Measurements from ENCODE around the gene MAGOHB. TPM values are rescaled to one million over a fixed set of nuclear protein-coding genes. Genes with fewer than 3 reads are reported as not detected.

Gene MAGOHB
- polyA plus RNA-seq, 1 of the 3 experiments (the other 2 are of a cell fraction), result 15.7 TPM

GRCh38 chr12:10621278-10621677, 7.9 kb upstream of the MAGOHB start:
- CTCF ChIA-PET, result interaction anchor here (1.0 kb wide), 1 partner anchor 14 kb away, joined by 4 read pairs; no protein-coding TSS in a partner anchor
- Histone ChIP-seq H3K27me3 (ENCODE audit: insufficient read depth) (no peaks in the 10 kb centered on the region; the same call in 1 of the 2 replicates), H4K20me1 (ENCODE audit: insufficient read depth) (no peaks in the 10 kb centered on the region), H3K79me2 (ENCODE audit: insufficient read depth) (no peaks in the 10 kb centered on the region), H3K4me1 (ENCODE audit: control insufficient read depth in 1 of 2, insufficient read depth in 2 of 2, low read depth in 1 of 2, low read length in 1 of 2) (no peaks in the 10 kb centered on the region; a peak in 1 of 4 replicates), H3K36me3 (replicated peaks in 1 of 2; ENCODE audit: control insufficient read depth in 1 of 2, insufficient read depth in 2 of 2, low read length in 1 of 2) (no peaks in the 10 kb centered on the region), H3K9me2 (no peaks in the 10 kb centered on the region), H2AFZ (ENCODE audit: low read depth) (no peak overlapping the region), H3K27ac (ENCODE audit: low read depth in 2 of 2, low read length in 1 of 2) (no peak overlapping the region), H3K4me3 (ENCODE audit: low read depth in 2 of 2, low read length in 1 of 2) (no peak overlapping the region), H3K4me2 (no peak overlapping the region), H3K9ac (no peak overlapping the region), H3K9me3 (no peaks in the 10 kb centered on the region), H3F3A (replicated peaks; ENCODE audit: insufficient read depth) (peaks cover 12% of the 10 kb centered on the region)
- no peak for DNase-seq
- 26% methylated on average over 1 of the region's 1 CpG for WGBS (ENCODE audit: low lambda C conversion rate)
- POLR2A ChIA-PET, result no interaction called here
- no peak for TF ChIP-seq FOSL2 (IDR thresholded peaks at IDR 0.05; ENCODE audit: borderline replicate concordance, low read depth)
- TF ChIP-seq YY1 (IDR thresholded peaks at IDR 0.05; ENCODE audit: low read depth), result no peak
- no peak for TF ChIP-seq USF1 (IDR thresholded peaks at IDR 0.05; ENCODE audit: borderline replicate concordance, low read depth)
- no peak for TF ChIP-seq PBX3 (IDR thresholded peaks at IDR 0.05)
- TF ChIP-seq FOXJ3 (CRISPR knock-in tag; IDR thresholded peaks at IDR 0.05), result no peak
- TF ChIP-seq ZBTB33 (IDR thresholded peaks at IDR 0.05; ENCODE audit: borderline replicate concordance, low read depth), result no peak
- TF ChIP-seq RAD21 (IDR thresholded peaks at IDR 0.05; ENCODE audit: low read length), result no peak
- no peak for TF ChIP-seq TAF1 (IDR thresholded peaks at IDR 0.05; ENCODE audit: borderline replicate concordance, low read depth, low read length)
- TF ChIP-seq CHD2 (IDR thresholded peaks at IDR 0.05; ENCODE audit: low read length, partially characterized antibody), result no peak
- no peak for TF ChIP-seq TCF12 (IDR thresholded peaks at IDR 0.05)

GRCh38 chr12:10620078-10620779, 6.8 kb upstream of the MAGOHB start:
- CTCF ChIA-PET, result interaction anchor here (1.0 kb wide), 1 partner anchor 13 kb away, joined by 4 read pairs; no protein-coding TSS in a partner anchor
- Histone ChIP-seq H4K20me1 (ENCODE audit: insufficient read depth) (no peaks in the 10 kb centered on the region), H3K27ac (ENCODE audit: low read depth in 2 of 2, low read length in 1 of 2) (no peak overlapping the region), H2AFZ (ENCODE audit: low read depth) (no peak overlapping the region), H3K9me3 (no peaks in the 10 kb centered on the region), H3K9me2 (no peaks in the 10 kb centered on the region), H3K9ac (no peak overlapping the region), H3K4me1 (ENCODE audit: control insufficient read depth in 1 of 2, insufficient read depth in 2 of 2, low read depth in 1 of 2, low read length in 1 of 2) (no peaks in the 10 kb centered on the region; a peak in 1 of 4 replicates), H3K79me2 (ENCODE audit: insufficient read depth) (no peaks in the 10 kb centered on the region), H3K4me2 (no peak overlapping the region), H3K4me3 (ENCODE audit: low read depth in 2 of 2, low read length in 1 of 2) (no peak overlapping the region), H3K36me3 (replicated peaks in 1 of 2; ENCODE audit: control insufficient read depth in 1 of 2, insufficient read depth in 2 of 2, low read length in 1 of 2) (no peaks in the 10 kb centered on the region), H3K27me3 (ENCODE audit: insufficient read depth) (no peaks in the 10 kb centered on the region; the same call in 1 of the 2 replicates), H3F3A (replicated peaks; ENCODE audit: insufficient read depth) (peaks cover 12% of the 10 kb centered on the region)
- DNase-seq, result no peak
- POLR2A ChIA-PET, result no interaction called here
- 63% methylated on average over 10 of the region's 10 CpGs for WGBS (ENCODE audit: low lambda C conversion rate)
- TF ChIP-seq IRF3 (IDR thresholded peaks at IDR 0.05; ENCODE audit: low read depth, low read length) (no peak), RFX5 (IDR thresholded peaks at IDR 0.05; ENCODE audit: low read length) (no peak), POLR2AphosphoS5 (IDR thresholded peaks at IDR 0.05; ENCODE audit: low read depth, low read length) (no peak), RAD21 (IDR thresholded peaks at IDR 0.05; ENCODE audit: low read length) (no peak), MAX (IDR thresholded peaks at IDR 0.05; ENCODE audit: low read depth) (no peak), GABPA (IDR thresholded peaks at IDR 0.05; ENCODE audit: low read depth) (no peak), CHD2 (IDR thresholded peaks at IDR 0.05; ENCODE audit: low read length, partially characterized antibody) (no peak), GATA2 (CRISPR knock-in tag; IDR thresholded peaks at IDR 0.05) (no peak), MEF2A (IDR thresholded peaks at IDR 0.05; ENCODE audit: borderline replicate concordance, low read depth) (no peak), CTCF (IDR thresholded peaks at IDR 0.05) (no peak), PBX3 (IDR thresholded peaks at IDR 0.05) (no peak), FOSL2 (IDR thresholded peaks at IDR 0.05; ENCODE audit: borderline replicate concordance, low read depth) (no peak)

All from SK-N-SH (cell line).